Measurements from ENCODE around the gene OLFML2B. TPM values are rescaled to one million over a fixed set of nuclear protein-coding genes. Genes with fewer than 3 reads are reported as not detected.

OLFML2B gene
- total RNA-seq, 4 donors from 2014 or later, result 0.70 to 2.5 (median 1.9) TPM

GRCh38 chr1:161973924-161974845, 49.5 kb downstream of the OLFML2B start:
- H3K27me3 ChIP-seq, result no peaks in the 10 kb centered on the region
- no peak for TF ChIP-seq POLR2A (IDR thresholded peaks at IDR 0.05)
- no peak for TF ChIP-seq CTCF (IDR thresholded peaks at IDR 0.05)
- no peaks in the 10 kb centered on the region for H3K4me1 ChIP-seq
- no peaks in the 10 kb centered on the region for H3K9me3 ChIP-seq
- H3K4me3 ChIP-seq, result no peak overlapping the region
- no peak overlapping the region for H3K27ac ChIP-seq
- no peaks in the 10 kb centered on the region for H3K36me3 ChIP-seq
- DNase-seq, result no peak

GRCh38 chr1:161972828-161973227, 50.8 kb downstream of the OLFML2B start:
- no peak overlapping the region for H3K4me3 ChIP-seq
- DNase-seq, result no peak
- no peaks in the 10 kb centered on the region for H3K4me1 ChIP-seq
- no peaks in the 10 kb centered on the region for H3K36me3 ChIP-seq
- H3K27ac ChIP-seq, result no peak overlapping the region
- no peaks in the 10 kb centered on the region for H3K27me3 ChIP-seq
- H3K9me3 ChIP-seq, result no peaks in the 10 kb centered on the region
- TF ChIP-seq POLR2A (IDR thresholded peaks at IDR 0.05) (no peak), CTCF (IDR thresholded peaks at IDR 0.05) (no peak)

- Histone ChIP-seq H3K4me3 (no peak overlapping the region), H3K27ac (no peak overlapping the region), H3K9me3 (no peaks in the 10 kb centered on the region), H3K27me3 (no peaks in the 10 kb centered on the region), H3K36me3 (no peaks in the 10 kb centered on the region), H3K4me1 (no peaks in the 10 kb centered on the region)
- TF ChIP-seq POLR2A (IDR thresholded peaks at IDR 0.05) (no peak), CTCF (IDR thresholded peaks at IDR 0.05) (no peak)
- no peak for DNase-seq
Observed at GRCh38 chr1:161970633-161971032, 53.0 kb downstream of the OLFML2B start.

GRCh38 chr1:161970036-161970435, 53.6 kb downstream of the OLFML2B start:
- Histone ChIP-seq H3K9me3 (no peaks in the 10 kb centered on the region), H3K4me3 (no peak overlapping the region), H3K27me3 (no peaks in the 10 kb centered on the region), H3K36me3 (no peaks in the 10 kb centered on the region), H3K27ac (no peak overlapping the region), H3K4me1 (no peaks in the 10 kb centered on the region)
- DNase-seq, result no peak
- no peak for TF ChIP-seq POLR2A (IDR thresholded peaks at IDR 0.05)
- TF ChIP-seq CTCF (IDR thresholded peaks at IDR 0.05), result no peak

- TF ChIP-seq POLR2A (IDR thresholded peaks at IDR 0.05) (no peak), CTCF (IDR thresholded peaks at IDR 0.05) (no peak)
- H3K27me3 ChIP-seq, result no peaks in the 10 kb centered on the region
- DNase-seq, result no peak
- H3K9me3 ChIP-seq, result no peaks in the 10 kb centered on the region
- H3K27ac ChIP-seq, result no peak overlapping the region
- H3K4me3 ChIP-seq, result no peak overlapping the region
- H3K36me3 ChIP-seq, result peaks cover 0 to 3% (median 0%) of the 10 kb centered on the region in 3 donors
- peaks cover 0 to 11% (median 0%) of the 10 kb centered on the region in 4 donors for H3K4me1 ChIP-seq
Observed at GRCh38 chr1:161966067-161966466, 57.6 kb downstream of the OLFML2B start.

Measured in Peyer's patch (tissue), 4 donors.